NCI-H2196 (cell line): ENCODE data around the gene HES7.
"Not testable (repeated sequence)": the region's sequence is repeated elsewhere in the genome, so short reads cannot be mapped to it uniquely, and the experiment has no call there.

Experiments
- DNase-seq: peaks from one replicate; lab custom pipeline; 2025; ENCODE audit not compliant: unreplicated experiment; lab: John Stamatoyannopoulos, UW

The HES7 gene

DNA sequence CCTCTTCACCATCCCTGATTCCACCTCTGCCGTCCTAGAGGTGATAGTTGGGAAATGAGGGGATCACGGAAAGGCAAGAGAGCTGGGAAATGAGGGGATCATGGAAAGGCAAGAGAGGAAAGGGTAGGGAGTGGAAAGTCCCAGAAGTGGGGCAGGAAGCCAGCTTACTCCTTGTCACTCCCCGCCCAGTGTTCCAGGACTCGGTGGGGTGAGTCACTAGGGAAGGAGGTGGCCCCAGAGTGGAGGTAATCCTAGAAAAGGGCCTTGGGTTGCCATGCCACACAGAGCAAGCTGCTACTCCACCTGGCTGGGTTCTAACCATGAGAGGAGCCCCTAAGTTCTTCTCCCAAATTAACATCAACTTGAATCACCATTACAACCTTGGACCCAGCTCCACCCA is 20.4 kb downstream of the HES7 start:
- DNase-seq, result no peak

DNA sequence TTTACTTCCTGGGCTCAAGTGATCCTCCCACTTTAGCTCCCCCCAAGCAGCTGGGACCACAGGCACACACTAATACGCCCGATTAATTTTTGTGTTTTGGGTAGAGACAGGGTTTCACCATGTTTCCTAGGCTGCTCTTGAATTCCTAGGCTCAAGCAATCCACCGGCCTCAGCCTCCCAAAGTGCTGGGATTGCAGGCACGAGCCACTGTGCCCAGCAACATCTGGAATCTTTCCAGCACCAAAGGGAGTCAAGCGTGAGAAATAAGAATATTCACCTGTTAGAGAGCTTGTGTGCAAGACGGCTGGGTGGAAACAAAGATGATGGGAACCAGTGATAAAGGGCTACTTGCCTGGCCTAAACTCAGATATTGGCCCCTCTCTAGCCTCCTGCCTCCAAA is 22.2 kb downstream of the HES7 start:
- no peak for DNase-seq

DNA sequence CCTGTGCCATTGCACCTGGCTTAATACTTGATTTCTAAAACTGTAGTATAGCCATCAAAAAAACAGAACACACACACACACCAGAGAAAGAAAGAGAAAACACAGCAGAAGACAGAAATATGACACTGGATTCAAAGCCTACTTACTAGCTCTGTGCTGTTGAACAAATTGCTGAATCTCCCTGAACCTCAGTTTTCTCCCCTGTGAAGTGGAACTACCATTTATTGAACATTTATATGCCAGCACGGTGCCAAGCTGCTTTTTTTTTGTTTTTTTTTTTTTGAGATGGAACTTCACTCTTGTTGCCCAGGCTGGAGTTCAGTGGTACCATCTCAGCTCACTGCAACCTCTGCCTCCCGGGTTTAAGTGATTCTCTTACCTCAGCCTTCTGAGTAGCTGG is 23.1 kb downstream of the HES7 start:
- no peak for DNase-seq

DNA sequence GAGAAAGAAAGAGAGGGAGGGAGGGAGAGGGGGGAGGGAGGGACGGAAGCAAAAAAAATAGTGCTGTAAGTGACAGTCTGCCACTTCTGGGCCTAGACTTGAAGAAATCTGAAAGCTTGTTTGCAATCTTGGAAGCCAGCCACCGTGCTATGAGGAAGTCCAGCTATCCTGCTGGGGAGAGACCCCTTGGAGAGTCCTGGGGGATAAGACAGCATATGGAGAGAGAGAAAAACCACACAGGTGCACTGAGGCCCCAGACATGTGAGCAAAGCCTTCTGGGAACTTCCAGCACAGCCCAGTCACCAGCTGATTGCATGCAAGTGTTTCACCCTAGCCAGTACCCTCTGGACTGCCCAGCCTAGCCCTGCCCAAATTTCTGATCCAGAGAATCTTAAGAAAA is 23.8 kb downstream of the HES7 start:
- DNase-seq, result no peak

DNA sequence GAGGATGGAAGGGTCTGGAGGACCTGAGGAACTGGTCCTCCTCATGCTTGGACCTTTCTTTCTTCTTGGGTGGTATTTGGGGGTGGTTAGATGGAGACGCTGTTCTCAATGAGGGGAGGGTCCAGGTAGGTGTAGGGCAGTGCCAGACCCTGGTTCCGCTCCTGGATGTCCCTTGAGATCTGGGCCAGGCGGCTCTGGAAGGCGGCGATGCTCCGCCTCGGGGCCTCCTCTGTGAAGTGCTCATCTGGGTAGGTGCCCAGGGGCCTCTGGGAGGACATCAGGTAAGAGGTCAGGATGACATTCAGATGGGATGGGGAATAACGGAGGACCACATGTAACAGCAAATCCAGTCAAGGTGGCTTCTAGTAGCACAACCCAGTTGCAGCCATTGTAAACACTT is 27.4 kb downstream of the HES7 start:
- no peak for DNase-seq

DNA sequence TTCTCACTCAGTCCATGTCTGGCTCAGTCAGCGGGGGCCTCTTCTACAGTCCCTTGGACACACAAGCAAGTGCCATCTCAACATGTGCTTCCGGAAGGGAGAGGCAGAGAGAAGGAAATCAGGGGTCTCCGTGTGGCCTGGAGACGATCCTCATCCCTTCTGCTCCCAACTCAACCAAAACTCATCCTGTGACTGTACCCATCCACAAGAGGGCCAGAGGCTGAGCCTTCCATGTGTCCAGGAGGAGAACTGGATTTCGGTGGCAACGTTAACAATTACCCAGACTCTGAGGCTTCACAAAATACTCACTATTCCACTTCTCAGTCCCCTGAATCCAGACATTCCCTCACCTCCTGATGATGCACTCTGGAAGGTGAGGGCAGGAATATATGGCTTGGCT is 28.5 kb downstream of the HES7 start:
- no peak for DNase-seq

DNA sequence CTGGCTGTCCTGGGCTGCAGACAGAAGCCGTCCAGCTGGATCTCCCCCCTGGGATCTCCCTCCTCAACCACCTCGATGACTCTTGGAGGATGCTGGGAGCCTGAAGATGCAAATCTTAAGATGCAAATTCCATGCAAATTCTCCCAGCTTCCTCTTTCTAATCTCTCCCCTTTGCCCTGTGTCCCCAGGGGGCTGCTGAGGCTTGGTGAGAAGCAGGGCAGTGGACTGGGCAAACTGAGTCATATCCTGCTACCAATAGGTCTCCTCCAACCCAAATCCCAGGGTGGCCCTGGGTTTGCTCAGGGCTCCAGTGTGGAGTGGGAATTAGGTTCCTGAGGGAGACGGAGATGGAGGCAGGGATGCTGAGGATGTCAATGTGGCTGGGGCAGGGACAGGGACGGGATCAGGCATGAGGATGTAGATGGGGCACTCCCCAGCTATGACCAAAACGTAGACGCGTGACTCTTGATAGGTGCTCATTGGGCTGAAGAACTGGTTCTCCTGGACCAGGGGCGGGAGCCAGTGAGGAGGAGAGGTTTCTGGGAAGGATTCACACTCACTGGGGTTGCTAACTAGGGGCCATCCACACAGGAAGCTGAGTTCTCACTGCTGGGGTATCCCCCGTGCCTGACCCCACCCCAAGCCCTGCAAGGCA is 32.7 kb downstream of the HES7 start:
- DNase-seq, result no peak

DNA sequence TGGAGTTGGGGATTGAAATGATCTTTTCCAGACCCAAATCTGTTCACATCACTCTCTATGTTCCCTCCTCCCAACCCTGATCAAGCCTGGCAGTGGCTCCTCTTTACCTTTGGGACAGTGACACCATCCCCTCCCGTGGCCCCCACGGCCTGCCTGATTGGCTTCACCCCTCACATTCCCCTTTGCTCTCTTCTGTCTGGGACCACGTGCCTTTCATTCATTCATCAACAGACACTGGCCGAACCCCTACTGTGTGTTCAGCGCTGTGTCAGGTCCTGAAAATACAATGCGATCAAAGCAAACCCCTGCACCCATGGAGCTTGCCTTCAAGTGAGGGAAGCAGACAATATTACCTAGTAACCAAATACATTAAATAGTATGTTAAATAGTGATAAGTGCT is 34.2 kb downstream of the HES7 start:
- no peak for DNase-seq

DNA sequence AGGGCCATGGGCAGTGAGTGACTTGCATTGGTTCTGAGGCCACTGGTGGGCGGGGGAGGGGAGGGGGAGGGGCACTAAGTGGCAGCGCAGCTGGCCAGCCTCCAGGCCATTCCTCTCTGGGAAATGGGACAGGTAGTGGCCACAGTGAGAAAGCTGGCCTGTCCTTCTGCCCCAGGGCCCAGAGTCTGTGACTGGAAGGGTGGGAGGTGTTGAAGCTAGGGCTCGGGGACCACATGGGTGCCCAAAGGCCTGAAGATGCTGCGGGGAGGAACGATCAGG is 36.0 kb downstream of the HES7 start:
- DNase-seq, result no peak

DNA sequence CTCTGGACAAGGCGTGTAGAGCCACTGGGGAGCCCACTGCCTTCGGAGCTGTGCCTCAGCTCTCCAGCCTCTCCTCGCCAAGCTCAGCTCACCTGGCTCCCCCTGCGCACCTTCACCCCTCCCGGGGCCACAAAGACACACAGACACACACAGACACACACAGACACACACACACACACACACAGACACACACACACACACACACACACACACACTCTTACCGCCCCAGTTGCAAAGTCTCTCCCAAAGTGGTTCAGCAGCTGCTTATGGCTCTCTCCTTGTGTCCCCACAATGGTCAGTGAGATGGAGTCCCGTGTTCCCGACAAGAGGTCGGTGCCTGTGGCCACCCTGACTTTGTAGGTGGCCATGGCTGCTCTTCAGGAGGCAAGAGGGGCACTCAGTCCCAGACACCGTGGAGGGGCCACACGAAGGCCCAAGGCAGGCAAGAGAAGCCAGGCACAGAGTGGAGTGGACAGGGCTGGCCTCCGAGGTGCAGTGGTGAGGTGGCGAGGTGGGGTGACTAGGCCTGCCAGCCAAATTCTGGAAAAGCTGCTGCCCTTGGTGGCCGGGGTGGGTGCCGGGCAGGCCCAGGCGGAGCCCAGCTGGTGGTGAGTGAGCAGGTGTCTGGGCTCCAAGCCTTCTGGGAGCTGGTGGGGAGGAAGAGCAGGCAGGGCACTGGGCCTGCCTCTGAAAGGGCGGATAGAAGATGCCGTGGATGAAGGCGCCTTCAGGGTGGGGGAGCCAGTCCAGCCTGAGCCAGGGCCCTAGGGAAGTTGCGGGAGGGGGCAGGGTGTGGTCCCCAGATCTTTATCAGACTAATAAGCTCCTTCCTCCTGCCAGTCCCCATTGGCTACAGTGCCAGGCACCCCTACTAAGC is 36.6 kb downstream of the HES7 start, which contains the start of gene ALOX12B:
ALOX12B (minus strand) TSS at position 642 of the 877 bp plus-strand sequence; CDS start at position 368, 274 bp downstream.
- DNase-seq, result peak; percentile 1

DNA sequence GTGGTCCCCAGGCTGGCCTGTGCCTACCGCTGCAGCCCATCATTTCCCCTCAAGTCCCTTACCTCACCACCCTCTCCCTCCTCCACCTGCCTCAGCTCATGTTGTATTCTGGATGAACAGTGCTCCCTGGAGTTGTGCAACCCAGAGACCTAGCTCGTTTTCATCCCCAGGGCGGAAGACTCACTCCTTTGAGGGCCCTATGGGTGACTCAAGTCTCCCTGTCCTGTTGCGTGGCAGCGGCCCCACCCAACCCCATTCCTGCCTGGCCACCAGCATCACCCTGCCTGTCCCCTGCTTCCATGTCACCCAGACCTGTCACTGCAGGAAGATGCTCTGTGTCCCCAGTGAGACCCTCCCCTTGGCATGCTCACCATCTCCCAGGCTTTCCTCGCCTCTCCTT is 39.7 kb downstream of the HES7 start:
- no peak for DNase-seq

DNA sequence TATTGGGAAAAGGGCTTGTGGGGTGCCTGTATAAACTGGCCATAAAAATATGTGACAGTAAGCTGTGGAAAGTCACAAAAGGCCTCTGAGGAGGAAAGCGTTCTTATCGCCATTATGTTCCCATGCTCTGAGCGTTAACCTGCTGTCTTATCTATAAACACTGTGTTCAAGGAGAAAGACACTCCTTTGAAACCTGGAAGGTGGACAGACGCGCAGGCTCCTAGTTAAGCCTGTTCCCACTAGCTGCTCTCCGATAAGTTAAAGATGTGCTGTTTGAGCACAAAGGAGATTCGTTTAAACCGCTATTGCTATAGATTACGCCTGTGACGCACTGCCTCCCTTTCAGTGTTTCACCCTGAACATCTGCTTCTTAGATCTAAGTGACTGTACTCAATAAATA is 41.6 kb downstream of the HES7 start:
- no peak for DNase-seq

DNA sequence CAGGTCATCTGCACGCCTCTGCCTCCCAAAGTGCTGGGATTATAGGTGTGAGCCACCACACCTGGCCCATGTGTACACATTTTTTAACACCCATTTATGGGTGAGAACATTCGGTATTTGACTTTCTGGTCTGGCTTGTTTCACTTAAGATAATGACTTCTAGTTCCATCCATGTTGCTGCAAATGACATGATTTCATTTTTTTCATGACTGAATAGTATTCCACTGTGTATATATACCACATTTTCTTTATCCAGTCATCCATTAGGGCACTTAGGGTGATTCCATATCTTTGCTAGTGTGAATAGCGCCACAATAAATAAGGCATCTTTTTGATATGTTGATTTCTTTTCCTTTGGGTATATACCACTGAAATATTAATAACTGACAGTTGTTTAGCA is 42.0 kb downstream of the HES7 start:
- no peak for DNase-seq

DNA sequence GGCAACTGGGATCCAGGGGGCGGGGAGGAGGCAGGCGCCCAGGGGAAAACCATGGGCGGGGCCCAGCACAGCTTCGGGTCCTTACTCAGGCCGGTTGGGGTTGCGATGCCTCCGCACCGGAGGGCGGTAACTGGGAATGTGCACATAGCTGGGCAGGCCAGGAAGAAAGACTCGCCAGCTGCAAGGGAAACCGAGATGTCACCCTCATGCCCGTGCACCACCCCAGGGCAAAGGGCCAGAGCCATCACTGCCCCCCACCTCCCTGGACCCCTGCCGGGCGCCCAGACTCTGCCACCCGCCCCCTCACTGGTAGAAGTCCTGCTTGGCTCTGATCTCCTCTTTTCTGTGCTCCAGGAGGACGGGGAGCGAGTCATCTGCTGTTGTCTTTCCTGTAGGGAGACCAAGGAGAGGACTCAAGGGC is 43.1 kb downstream of the HES7 start:
- no peak for DNase-seq

DNA sequence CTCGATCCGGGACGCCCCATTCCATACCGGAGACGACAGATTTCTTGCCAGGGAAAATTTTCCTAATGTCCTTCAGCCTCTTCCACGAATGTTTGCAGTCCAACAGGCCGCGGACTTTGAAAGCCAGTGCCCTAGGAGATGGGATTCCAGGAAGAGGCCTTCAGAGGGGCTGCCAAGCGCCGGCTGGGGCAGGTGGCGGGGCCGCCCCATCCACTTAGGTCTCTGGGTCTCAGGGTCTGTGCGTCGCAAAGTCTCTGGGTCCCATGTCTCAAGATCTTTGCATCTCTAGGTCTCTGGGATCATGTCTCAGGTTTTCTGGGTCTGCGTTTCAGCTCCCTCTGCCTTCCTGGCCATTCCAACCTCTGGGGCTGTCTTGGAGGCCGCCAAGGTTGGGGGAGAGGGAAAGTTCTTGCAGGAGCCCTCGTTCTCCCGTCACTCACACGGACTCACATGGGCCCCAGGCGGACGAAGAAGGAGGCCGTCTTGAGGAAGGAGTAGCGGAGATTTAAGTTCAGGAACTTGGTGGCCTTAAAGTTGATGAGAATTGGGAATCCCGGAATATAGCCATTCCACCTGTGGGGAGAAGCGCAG is 43.6 kb downstream of the HES7 start:
- no peak for DNase-seq

DNA sequence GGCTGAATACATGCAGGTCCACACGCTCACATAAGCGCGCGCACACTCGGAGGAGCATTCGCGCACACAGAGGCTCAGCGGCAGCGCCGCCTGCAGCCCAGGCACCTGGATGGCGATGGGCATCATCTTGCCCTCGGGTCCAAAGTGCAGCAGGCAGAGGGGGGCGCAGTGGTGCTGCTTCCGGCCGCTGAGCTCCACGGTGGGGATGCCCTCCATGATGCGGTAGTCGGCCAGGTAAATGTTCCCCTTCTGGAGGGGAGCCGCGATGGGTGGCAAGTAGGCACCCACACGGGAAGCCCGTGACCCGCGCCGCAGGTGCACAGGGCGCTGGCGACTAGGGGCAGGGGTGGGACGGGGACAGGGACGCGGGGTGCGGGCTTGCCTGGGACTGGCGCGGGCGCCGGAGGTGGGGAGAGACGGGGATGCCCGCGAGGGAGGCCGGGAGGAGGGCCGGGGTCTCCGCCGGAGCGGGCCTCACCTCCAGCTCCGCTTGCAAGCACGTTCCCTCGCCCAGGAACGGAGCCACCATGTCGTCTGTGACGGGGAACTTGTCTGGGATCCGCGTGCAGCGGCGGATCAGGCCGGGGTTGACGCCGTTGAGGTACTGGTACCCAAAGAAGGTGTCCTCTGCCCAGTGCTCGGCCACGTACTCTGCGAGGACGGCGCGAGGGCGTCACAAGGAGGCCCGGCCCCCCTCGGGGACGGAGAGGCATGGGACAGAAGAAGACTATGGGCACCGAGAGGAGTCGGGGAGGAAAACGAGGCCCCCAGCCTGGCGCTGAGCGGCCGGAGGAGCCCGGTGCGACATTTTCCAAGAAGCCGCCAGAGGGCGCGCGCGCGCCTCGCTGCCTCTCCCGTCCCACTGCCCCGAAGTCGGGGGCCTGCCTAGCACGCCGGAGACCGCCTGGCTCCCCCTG is 44.4 kb downstream of the HES7 start:
- peak; percentile 50 for DNase-seq

DNA sequence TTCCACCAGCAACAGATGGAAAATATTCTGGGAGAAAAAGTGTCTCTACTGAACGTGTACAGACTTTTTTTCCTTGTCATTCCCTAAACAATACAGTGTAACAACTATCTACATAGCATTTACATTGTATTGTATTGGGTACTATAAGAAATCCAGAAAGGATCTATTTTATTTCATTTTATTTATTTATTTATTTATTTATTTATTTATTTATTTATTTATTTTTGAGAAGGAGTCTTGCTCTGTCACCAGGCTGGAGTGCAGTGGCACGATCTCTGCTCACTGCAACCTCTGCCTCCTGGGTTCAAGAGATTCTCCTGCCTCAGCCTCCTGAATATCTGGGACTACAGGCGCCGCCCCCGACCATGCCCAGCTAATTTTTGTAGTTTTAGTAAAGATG is 46.0 kb downstream of the HES7 start:
- DNase-seq, result not testable (repeated sequence)

DNA sequence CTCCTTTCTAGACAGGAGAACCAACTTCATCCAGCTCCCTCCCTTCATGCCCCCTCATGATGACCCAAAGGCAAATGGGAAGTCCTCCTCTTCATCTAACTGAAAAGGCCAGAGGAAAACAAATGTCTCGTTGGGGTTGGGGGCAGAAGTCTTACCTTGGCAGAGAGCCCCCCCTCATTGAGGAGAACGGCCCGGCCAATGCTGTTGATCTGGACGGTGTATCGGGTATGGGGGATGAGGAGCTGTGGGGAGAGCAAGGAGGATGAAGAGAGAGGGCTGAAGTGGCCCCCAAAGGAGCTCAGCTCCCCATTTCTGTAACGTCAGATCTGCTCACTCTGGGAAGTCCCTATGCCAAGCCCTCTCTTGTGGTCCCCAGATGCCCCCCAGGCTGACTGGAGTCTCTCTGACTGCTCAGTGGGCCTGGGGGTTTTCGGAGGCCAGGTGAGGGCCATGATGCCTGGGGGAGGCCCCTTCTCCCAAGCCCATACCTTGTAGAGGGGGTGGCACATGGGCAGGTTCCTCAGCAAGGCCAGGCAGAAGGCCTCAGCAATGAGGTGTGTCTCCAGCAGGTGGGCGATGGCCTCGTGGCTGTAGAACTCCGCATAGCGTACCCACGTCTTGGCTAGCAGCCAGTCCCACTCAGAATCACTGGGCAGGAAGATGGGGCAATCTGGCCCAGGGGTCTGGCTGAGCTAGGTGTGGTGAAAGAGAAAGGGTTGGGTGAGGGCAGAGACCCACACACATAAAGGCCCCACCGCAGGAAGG is 47.2 kb downstream of the HES7 start:
- DNase-seq, result no peak

DNA sequence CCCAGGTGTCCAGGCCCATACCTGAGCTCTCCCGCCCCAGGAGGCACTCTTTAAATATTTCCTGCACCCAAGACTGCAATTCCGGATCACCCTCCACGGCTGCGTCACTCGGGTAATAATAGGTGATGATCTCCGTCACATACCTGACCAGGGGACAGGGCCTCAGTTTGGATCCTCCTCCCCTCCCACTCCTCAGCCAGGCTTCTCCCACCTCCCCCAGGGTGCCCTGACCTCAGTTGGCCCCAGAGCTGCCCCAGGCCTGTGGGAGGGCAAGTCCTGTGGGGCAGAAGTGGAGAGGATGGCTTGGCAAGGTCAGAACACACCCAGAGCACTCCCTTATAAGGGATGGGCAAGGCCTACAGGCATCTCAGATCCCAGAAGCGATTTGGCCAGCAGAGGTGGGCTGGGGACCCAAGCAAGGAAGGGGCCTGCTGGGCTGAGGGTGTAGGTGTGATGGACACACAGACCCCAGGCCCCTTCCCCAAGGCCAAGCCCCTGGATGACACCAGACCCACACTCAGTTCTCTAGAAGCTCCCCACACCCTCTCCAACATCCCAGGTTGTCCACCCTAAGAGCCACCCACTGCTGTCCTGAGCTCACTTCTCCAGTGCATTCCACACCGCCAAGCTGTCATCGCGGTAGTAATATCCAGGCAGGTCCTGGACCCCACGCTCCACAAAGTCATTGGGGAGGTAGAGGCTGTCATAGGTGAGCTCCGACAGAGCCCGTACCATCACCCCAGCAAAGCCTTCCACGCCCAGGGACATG is 48.1 kb downstream of the HES7 start:
- DNase-seq, result no peak

DNA sequence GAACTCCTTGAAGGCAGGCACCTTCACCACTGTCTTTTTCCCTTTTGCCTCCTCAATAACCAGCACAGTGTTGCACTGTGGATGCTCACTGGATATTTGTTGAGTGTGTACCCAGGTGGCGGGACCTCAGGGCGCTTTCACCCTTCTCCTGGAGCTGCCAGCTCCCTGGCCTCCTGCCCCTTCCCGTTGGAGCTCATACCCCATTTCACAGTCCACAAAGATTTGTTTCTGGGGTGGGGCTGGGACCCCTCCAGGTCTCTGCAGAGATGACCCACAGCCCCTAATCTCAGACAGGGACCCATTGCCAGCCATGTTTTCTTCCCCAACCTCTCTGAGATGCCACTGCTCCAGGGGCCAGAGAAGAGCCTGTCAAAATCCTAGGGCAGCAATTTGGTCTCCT is 48.8 kb downstream of the HES7 start:
- no peak for DNase-seq
